Subcutaneous adipose tissue (tissue), 4 donors: Measurements from ENCODE around the gene OLFM2. TPM values are rescaled to one million over a fixed set of nuclear protein-coding genes. Genes with fewer than 3 reads are reported as not detected.

Experiments
- total RNA-seq, 4 donors: library from RNA; depleted of rRNA; stranded (reverse); fragments of >200 nt; gene quantifications; one replicate each; pipeline ENCODE4 v1.1.0, GENCODE V29; 2016
- TF ChIP-seq, protein P1 (sequence below): fragments of 450-650 bp; IDR thresholded peaks from one replicate; pipeline ENCODE4 v1.5.1; 2016; ENCODE audit warnings: low read depth, mild to moderate bottlenecking, control low read depth, antibody characterized with exemption, moderate library complexity

Gene OLFM2
- 100 to 1,000 TPM in 1 of 4 donors, 10 to 100 TPM in 3; 21.8 to 258 (median 57.7) TPM for total RNA-seq

DNA sequence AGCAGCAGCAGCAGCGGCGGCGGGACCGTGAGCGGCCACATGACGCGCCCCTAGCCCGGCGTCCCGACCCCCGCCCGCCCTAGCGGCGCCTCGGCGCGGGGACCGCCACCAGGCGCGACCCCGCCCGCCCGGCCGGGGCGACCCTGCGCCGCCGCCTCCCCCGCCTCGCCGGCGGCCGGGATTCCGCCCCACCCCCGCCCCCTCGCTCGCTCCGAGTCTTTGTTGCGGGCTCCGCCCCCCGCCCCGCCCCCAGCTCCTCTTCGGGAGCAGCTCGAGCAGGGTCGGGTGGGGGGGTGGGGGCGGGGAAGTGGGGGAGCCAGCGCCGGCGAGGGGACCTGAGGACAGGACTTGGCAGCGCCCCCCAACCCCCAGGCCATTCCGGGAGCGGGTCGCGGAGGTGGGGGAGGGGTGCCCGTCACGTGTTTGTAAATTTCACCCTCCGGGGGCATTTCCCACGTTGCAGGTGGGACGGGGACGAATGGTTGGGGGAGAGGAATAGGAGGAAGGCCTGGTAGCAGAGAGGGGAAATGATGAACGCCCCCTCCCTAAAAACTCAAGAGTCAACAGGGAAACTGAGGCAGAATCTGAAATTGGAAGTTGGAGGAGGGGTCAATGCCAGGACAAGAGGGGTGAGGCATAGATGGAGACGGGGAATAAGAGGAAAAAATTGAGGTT is at the start of gene OLFM2:
Gene OLFM2 (minus strand): TSS at position 190 of the 675 bp plus-strand sequence. CDS start 149 bp downstream, at position 41.
- TF ChIP-seq, protein P1, sequence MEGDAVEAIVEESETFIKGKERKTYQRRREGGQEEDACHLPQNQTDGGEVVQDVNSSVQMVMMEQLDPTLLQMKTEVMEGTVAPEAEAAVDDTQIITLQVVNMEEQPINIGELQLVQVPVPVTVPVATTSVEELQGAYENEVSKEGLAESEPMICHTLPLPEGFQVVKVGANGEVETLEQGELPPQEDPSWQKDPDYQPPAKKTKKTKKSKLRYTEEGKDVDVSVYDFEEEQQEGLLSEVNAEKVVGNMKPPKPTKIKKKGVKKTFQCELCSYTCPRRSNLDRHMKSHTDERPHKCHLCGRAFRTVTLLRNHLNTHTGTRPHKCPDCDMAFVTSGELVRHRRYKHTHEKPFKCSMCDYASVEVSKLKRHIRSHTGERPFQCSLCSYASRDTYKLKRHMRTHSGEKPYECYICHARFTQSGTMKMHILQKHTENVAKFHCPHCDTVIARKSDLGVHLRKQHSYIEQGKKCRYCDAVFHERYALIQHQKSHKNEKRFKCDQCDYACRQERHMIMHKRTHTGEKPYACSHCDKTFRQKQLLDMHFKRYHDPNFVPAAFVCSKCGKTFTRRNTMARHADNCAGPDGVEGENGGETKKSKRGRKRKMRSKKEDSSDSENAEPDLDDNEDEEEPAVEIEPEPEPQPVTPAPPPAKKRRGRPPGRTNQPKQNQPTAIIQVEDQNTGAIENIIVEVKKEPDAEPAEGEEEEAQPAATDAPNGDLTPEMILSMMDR = no peak

DNA sequence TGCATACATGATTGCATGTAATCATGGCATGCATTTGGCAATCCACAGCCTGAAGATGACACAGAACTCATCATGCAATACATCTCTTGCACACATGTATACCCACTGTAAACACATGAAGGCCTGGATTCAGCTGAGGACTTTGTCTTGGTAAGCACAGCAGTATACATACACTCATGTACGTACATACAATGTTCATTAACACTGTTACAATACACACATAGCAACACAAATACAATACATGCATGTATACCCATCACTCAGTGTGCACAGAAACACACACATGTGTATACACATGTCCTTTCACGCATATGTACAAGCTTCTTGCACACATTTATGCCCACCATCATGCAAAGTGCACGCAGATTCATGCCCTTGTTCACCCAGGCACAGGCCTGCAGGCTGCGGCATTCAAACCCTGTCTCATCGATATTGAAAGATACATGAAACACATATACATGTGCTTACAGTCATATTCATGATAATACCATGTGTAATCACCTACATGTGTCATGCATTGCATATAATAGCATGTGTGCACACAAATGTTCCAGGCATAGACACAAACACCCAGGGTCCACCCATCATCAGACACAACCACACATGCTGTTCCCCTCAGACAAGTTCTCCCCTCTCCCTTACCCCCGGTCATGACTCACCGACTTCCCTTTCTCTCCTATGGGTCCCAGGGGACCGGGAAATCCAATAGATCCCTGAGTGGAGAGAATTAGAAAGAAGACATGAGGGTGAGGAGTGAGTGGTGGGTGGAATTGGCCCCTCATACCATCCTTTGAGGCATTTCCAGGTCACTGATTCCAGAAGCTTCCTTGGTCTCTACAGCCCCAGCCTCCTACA is 45.3 kb upstream of the OLFM2 start:
- TF ChIP-seq, protein P1 = no peak

DNA sequence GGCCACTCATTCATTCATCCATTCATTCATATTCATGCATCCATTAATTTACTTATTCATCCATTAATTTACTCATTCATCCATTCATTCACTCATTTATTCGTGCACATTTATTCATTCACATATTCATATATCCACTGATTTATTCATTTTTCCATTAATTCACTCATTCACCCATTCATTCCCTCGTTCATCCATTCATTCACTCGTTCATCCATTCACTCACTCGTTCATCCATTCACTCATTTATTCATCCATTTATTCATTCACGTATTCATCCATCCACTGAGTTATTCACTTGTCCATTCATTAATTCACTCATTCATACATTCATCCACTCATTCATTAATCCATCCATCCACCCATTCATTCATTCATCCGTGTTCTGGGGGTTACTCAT is 35.8 kb upstream of the OLFM2 start:
- TF ChIP-seq, protein P1 = no peak

DNA sequence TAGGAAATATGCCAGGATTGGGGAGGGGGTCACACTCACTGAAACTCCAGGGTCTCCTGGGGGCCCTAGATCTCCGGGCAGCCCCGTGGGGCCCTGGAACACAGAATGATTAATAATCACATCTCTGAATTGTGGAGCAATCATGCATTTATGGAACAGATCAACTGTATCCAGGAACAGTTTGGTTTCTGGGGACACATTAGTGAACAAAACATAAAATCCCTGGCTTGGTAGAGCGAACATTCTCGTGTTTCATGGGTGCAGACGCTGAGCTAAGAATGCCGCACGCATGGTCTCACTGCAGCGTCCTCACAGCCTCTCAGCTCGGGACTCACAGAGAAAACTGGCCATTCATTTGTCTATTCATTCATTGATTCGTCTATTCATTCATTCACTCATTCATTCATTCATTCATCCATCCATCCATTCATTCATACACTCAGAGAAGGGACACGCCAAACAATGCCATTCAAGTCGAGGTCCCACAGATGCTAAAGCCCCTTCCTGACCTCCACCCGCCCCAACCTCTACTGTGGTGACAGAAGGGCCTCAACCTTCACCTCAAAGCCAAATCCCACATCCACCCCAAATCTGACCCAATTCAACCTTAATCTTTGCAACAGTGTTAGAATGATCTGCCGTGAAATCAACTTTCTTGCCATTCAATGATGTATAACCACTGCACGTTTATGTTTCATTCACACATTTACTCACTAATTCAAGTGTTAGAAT is 35.0 kb upstream of the OLFM2 start:
- TF ChIP-seq, protein P1 = no peak

DNA sequence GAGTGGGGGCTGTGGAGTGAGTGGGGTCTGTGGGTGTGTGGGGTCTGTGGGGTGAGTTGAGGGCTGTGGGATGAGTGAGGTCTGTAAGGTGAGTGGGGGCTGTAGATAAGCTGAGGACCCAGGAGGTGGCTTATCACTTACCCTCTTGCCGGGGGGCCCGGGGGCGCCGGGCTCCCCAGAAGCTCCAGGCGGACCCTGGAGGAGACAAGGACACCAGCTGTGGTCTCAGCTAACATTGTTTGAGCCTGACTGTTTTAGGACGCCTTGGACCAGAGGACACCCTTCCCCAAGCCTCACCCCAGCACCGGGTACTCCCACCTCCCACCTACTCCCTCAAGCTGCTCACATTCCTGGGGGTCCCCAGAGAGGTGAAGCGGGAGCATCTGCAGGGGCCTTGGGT is 34.2 kb upstream of the OLFM2 start:
- TF ChIP-seq, protein P1 = no peak

DNA sequence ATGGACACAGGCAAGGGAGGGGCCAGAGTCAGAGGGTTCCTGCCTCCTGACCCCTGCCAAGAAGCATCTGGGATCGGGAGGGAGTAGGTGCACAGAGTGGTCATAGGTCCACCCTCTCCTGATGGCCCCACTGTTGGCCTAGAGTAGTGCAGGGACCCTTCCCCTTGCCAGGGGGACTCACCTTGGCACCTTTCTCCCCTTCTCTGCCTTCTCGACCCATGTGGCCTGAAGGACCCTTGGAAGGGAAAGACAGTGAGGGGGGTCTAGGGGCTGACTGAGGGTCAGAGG is 33.3 kb upstream of the OLFM2 start:
- TF ChIP-seq, protein P1 = no peak
